ENCODE results near the gene SMU1. TPM values are rescaled to one million over a fixed set of nuclear protein-coding genes. Genes with fewer than 3 reads are reported as not detected.

SMU1 gene
- total and polyA plus RNA-seq, 2 donors (not counting 3 experiments of a cell fraction or from before 2014, with no cell fraction given) = 8.5 to 21.7 TPM

DNA sequence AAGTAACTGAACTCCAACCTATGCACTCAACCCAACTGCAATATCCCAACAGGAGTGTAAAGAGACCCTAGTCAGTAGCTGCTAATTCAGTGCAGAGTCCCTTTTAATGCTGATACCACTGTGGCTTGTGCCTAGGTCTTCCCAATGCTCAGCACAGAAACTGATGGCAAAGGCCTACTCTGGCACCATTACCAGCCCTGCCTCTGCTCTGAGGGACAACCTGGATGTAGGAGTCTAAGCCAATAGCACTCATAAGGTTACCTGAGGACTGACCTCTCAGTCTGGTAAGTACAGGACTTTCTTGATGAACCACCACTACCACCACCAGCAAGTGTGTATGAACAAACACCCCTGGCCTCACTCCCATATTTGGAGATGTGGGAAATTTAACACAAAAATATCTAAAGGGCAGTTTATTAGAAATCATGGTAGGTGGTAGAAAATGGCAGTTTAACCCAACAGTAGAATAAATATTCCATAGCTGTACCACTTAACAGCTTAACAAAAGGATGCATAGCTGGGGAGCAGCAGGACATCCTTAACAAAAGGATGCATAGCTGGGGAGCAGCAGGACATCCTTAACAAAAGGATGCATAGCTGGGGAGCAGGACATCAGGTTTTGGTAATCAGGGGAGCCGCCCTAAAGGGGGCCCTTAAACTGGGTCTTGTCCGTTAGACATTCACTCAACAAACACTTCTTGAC lies 62.4 kb downstream of the SMU1 start:
- H3K27ac ChIP-seq (ENCODE audit: insufficient read depth, low read depth, low read length) = no peak overlapping the region
- H3K36me3 ChIP-seq (ENCODE audit: control insufficient read depth in 2 of 2, extremely low read depth in 1 of 2, insufficient read depth in 2 of 2, low read length in 2 of 2) = no peaks in the 10 kb centered on the region
- no peaks in the 10 kb centered on the region for H3K27me3 ChIP-seq (ENCODE audit: control insufficient read depth in 2 of 2, insufficient read depth in 2 of 2, low read length in 2 of 2)
- no peaks in the 10 kb centered on the region for H3K79me2 ChIP-seq (ENCODE audit: control insufficient read depth, insufficient read depth, low read length)
- intact Hi-C loops (cut with micrococcal nuclease) = no loop called here
- dilution Hi-C loops (cut with MboI; ENCODE audit: extremely low pct_ligation_motif_present, low sequenced_read_pairs) = no loop called here
- H3K9ac ChIP-seq (replicated peaks; ENCODE audit: extremely low read depth, insufficient read depth, low read length) = no peak overlapping the region
- no peak overlapping the region for H2AFZ ChIP-seq (ENCODE audit: low read depth, low read length)
- POLR2A ChIA-PET = interaction anchor here (0.9 kb wide), 1 partner anchor 11 kb away, joined by 6 read pairs; the partner anchor contains the start of gene DNAJA1
- FAIRE-seq = no peak
- H3K9me1 ChIP-seq (replicated peaks; ENCODE audit: control insufficient read depth, extremely low read depth, insufficient read depth, low read length) = no peaks in the 10 kb centered on the region
- H3K9me3 ChIP-seq (replicated peaks; ENCODE audit: control insufficient read depth, insufficient read depth, low read length) = no peaks in the 10 kb centered on the region
- no peaks in the 10 kb centered on the region for H3K4me1 ChIP-seq (ENCODE audit: control insufficient read depth, extremely low read depth, insufficient read depth, low read length)
- BruUV-seq (replicated peaks) = no TSS peak
- TF ChIP-seq FOS (IDR thresholded peaks at IDR 0.05; ENCODE audit: borderline replicate concordance, insufficient read depth, low read length) (no peak), CTCF (IDR thresholded peaks at IDR 0.05; ENCODE audit: extremely low read depth in 1 of 2, insufficient read depth in 1 of 2, low read depth in 1 of 2, low read length in 2 of 2) (no peak), EZH2 (IDR thresholded peaks at IDR 0.05; ENCODE audit: borderline replicate concordance, low read depth, low read length, severe bottlenecking) (no peak), POLR2AphosphoS5 (IDR thresholded peaks at IDR 0.05; ENCODE audit: insufficient read depth, low read depth, low read length) (no peak), POLR2A (IDR thresholded peaks at IDR 0.05; ENCODE audit: low read depth, low read length) (no peak), MYC (IDR thresholded peaks at IDR 0.05; ENCODE audit: low read depth, low read length) (no peak)
- TF ChIP-seq, protein P1, sequence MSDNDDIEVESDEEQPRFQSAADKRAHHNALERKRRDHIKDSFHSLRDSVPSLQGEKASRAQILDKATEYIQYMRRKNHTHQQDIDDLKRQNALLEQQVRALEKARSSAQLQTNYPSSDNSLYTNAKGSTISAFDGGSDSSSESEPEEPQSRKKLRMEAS (IDR thresholded peaks at IDR 0.05; ENCODE audit: insufficient read depth, insufficient read length) = no peak
- H4K20me1 ChIP-seq (replicated peaks; ENCODE audit: control insufficient read depth, extremely low read depth, insufficient read depth, low read length) = no peaks in the 10 kb centered on the region
- no peak overlapping the region for H3K4me3 ChIP-seq (replicated peaks in 1 of 3; ENCODE audit: insufficient read depth in 1 of 3, low read depth in 1 of 3, low read length in 3 of 3)
- DNase-seq (ENCODE audit: low read depth, low spot score) = no peak
- H3K4me2 ChIP-seq (ENCODE audit: insufficient read depth, low read length) = no peak overlapping the region
- CTCF ChIA-PET = no interaction called here

Data from endothelial cell of umbilical vein (primary cell).